Measurements from ENCODE around the gene FABP7.

Gene FABP7

GRCh38 chr6:122788663-122789181 lies 9.2 kb downstream of the FABP7 start:
- no peak for DNase-seq (ENCODE audit: insufficient read length)
- TF ChIP-seq TAF1 (IDR thresholded peaks at IDR 0.05; ENCODE audit: borderline replicate concordance, low read depth, low read length) (no peak), POLR2AphosphoS5 (IDR thresholded peaks at IDR 0.05; ENCODE audit: low read depth, low read length) (no peak), POLR2A (IDR thresholded peaks at IDR 0.05; ENCODE audit: low read depth, low read length) (no peak)
- no peak for FAIRE-seq

GRCh38 chr6:122789182-122790027 lies 9.9 kb downstream of the FABP7 start, which contains the start of gene SMPDL3A:
Gene SMPDL3A, plus strand, starts transcription at chr6:122789258. Its CDS starts 89 bp downstream, at chr6:122789347.
- DNase-seq (ENCODE audit: insufficient read length) (peak; percentile 29), FAIRE-seq (peak; percentile 5)
- TF ChIP-seq POLR2AphosphoS5 (IDR thresholded peaks at IDR 0.05; ENCODE audit: low read depth, low read length) (no peak), POLR2A (IDR thresholded peaks at IDR 0.05; ENCODE audit: low read depth, low read length) (no peak), TAF1 (IDR thresholded peaks at IDR 0.05; ENCODE audit: borderline replicate concordance, low read depth, low read length) (no peak)

- FAIRE-seq: no peak
- no peak for DNase-seq (ENCODE audit: insufficient read length)
- TF ChIP-seq POLR2A (IDR thresholded peaks at IDR 0.05; ENCODE audit: low read depth, low read length) (no peak), POLR2AphosphoS5 (IDR thresholded peaks at IDR 0.05; ENCODE audit: low read depth, low read length) (no peak), TAF1 (IDR thresholded peaks at IDR 0.05; ENCODE audit: borderline replicate concordance, low read depth, low read length) (no peak)
Observed at GRCh38 chr6:122790028-122790422, 10.5 kb downstream of the FABP7 start.

GRCh38 chr6:122790423-122791309 lies 11.2 kb downstream of the FABP7 start:
- DNase-seq (ENCODE audit: insufficient read length): no peak
- TF ChIP-seq TAF1 (IDR thresholded peaks at IDR 0.05; ENCODE audit: borderline replicate concordance, low read depth, low read length) (no peak), POLR2A (IDR thresholded peaks at IDR 0.05; ENCODE audit: low read depth, low read length) (no peak), POLR2AphosphoS5 (IDR thresholded peaks at IDR 0.05; ENCODE audit: low read depth, low read length) (no peak)
- no peak for FAIRE-seq

GRCh38 chr6:122791310-122791679 lies 11.8 kb downstream of the FABP7 start:
- no peak for TF ChIP-seq POLR2A (IDR thresholded peaks at IDR 0.05; ENCODE audit: low read depth, low read length)
- no peak for TF ChIP-seq TAF1 (IDR thresholded peaks at IDR 0.05; ENCODE audit: borderline replicate concordance, low read depth, low read length)
- no peak for TF ChIP-seq POLR2AphosphoS5 (IDR thresholded peaks at IDR 0.05; ENCODE audit: low read depth, low read length)
- FAIRE-seq: no peak
- DNase-seq (ENCODE audit: insufficient read length): no peak

- TF ChIP-seq TAF1 (IDR thresholded peaks at IDR 0.05; ENCODE audit: borderline replicate concordance, low read depth, low read length) (no peak), POLR2A (IDR thresholded peaks at IDR 0.05; ENCODE audit: low read depth, low read length) (no peak), POLR2AphosphoS5 (IDR thresholded peaks at IDR 0.05; ENCODE audit: low read depth, low read length) (no peak)
- no peak for DNase-seq (ENCODE audit: insufficient read length)
- no peak for FAIRE-seq
Observed at GRCh38 chr6:122792766-122793165, 13.2 kb downstream of the FABP7 start.

- FAIRE-seq: no peak
- no peak for TF ChIP-seq TAF1 (IDR thresholded peaks at IDR 0.05; ENCODE audit: borderline replicate concordance, low read depth, low read length)
- no peak for TF ChIP-seq POLR2AphosphoS5 (IDR thresholded peaks at IDR 0.05; ENCODE audit: low read depth, low read length)
- TF ChIP-seq POLR2A (IDR thresholded peaks at IDR 0.05; ENCODE audit: low read depth, low read length): no peak
- DNase-seq (ENCODE audit: insufficient read length): no peak
Observed at GRCh38 chr6:122797537-122797936, 18.0 kb downstream of the FABP7 start.

GRCh38 chr6:122798099-122798641 lies 18.7 kb downstream of the FABP7 start:
- FAIRE-seq (peak; percentile 9), DNase-seq (ENCODE audit: insufficient read length) (no peak)
- no peak for TF ChIP-seq POLR2A (IDR thresholded peaks at IDR 0.05; ENCODE audit: low read depth, low read length)
- TF ChIP-seq POLR2AphosphoS5 (IDR thresholded peaks at IDR 0.05; ENCODE audit: low read depth, low read length): no peak
- no peak for TF ChIP-seq TAF1 (IDR thresholded peaks at IDR 0.05; ENCODE audit: borderline replicate concordance, low read depth, low read length)

GRCh38 chr6:122799140-122799745 lies 19.7 kb downstream of the FABP7 start:
- DNase-seq (ENCODE audit: insufficient read length) (no peak), FAIRE-seq (no peak)
- no peak for TF ChIP-seq POLR2A (IDR thresholded peaks at IDR 0.05; ENCODE audit: low read depth, low read length)

GRCh38 chr6:122799916-122800686 lies 20.6 kb downstream of the FABP7 start:
- no peak for FAIRE-seq
- DNase-seq (ENCODE audit: insufficient read length): no peak
- TF ChIP-seq POLR2A (IDR thresholded peaks at IDR 0.05; ENCODE audit: low read depth, low read length): no peak
